ENCODE data around the gene BCAR1.
A peak's percentile ranks its signal among the peaks of the same experiment; 100 is the strongest.

BCAR1 gene

GRCh38 chr16:75267631-75268264 is 16.3 kb upstream of the BCAR1 start:
- no peak for DNase-seq

- DNase-seq: no peak
These were observed 15.6 kb upstream of the BCAR1 start for GRCh38 chr16:75266738-75267630.

DNA sequence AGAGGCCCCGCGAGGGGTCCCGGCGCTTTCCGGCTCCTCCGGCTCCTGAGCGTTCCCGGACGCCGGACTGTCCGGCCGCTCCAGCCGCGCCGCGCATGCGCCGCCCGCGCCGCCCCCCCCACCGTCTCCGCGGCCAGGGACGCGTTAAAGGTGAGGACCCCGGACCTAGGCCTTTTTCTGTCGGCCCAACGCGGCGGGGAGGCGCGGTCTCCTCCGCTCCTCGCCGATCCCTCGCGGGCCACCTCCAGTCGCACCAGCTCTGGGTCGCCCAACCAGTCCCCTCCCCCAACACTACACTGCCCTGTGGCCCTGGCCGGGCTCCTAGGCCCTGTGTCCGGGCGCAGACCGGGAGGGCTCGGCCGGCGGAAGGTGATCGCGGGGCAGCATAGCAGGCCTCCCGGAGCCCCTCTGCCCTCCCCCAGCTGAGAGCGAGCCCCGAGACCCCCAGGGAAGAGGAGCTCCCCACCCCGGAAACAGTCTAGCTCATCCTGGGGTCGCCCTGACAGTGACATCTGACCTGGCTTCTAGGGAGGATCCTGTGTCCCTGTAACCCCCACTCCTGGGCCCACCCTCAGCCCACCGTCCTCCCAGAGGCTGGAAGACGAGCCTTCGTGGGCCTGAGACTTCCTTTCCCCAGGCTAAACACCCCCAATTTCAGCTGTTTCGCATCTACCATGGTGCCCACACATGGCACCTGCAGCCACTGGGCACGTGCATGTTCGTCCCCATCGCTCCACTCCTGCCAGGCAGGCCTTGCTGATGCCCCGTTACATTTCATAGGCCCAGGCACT is 14.7 kb upstream of the BCAR1 start:
- peak; percentile 14 for DNase-seq

GRCh38 chr16:75264999-75265910 is 13.8 kb upstream of the BCAR1 start:
- no peak for DNase-seq

GRCh38 chr16:75264457-75264998 is 13.1 kb upstream of the BCAR1 start:
- no peak for DNase-seq

DNA sequence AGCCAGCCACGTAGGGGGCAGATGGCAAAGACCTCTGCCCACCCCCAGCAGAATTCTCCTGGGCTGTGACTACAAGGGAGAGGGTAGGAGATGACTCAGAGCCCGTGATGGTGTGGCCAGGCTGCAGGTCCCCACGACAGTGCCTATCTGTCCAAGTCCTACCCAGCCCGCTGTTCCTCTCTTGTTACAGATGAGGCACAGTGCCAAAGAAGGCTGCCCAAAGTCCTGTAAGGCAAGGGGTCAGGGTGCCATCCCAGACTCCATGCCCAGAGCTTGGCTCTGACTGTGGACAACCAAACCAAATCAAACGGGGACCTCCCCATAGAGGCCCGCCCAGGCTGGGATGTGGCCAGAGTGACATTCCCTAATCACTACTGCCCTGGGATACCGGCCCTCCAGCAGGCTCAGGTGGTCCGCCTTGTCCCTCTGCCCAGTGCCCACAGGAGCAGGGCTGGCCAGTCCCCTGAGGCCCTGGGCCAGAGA is 12.6 kb upstream of the BCAR1 start:
- no peak for DNase-seq

- no peak for DNase-seq
These were observed 12.0 kb upstream of the BCAR1 start for GRCh38 chr16:75263291-75263962.

DNA sequence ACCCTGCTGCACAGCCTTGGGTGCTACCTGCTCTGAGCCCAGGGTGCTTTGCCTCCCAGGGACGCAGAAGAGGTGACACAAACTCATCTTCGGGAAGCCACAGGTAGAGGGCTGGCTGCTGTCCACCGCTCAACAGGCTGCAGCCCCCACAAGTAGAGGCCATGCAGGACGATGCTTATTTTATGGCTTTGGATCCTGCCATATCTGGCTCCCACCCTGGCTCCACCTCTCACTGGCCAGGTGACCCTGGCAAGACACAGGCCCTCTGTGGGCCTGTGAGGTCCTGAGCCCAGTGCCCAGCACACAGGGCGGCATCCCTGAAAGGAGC is 11.3 kb upstream of the BCAR1 start:
- DNase-seq: no peak

DNA sequence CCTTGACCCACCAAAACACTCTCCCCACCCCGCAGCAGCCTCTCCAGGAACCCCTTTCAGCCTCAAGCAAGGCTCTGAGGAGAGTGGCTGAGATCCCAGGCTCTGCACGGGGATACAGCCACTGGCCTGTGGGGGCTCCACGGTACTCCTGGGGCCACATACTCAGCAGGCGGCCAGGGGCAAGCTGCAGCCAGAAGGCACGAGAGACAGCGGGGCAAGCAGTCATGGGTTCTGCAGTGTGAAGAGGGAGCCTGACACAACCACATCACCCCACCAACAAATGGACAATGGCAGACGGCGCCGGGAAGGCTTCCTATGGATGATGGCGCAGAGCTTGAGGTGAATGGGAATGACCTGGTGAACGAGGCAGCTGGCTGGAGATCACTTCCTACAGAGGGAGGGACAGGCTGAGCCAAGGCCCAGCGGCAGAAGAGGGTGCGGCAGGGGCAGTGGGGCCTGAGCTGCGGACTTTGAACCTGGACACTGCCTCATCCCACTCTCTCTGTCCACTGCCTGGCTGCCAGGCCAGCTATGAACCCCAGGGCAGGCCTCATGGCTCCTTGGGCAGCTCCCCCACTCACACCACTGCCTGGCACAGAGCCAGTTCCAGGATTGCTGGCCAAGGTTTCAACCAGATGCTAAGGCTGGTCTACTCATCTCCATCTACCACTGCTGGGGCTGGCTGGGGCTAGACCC is 10.8 kb upstream of the BCAR1 start:
- DNase-seq: no peak

DNA sequence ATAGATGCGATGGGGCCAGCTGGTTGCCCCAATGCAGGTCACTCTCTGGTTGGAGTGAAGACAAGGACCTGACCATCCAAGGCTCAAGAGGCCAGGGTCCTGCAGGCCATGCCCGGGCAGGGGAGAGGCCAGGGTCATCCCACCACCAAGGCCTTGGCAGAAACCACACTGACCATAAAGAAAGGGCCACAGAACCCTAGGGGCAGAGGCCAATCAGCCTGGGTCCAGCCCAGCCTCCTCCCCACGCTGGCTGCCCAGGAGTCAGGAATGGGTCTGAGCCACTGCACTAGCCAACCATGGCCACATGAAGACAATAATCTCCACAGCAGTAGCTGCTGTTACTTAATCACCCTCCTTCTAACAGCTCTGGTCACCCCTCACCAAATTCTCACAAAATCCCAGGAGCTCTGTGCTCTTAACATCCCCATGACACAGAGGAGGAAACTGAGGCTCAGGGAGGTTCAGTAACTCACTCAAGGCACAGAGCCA is 10.2 kb upstream of the BCAR1 start:
- DNase-seq: no peak

DNA sequence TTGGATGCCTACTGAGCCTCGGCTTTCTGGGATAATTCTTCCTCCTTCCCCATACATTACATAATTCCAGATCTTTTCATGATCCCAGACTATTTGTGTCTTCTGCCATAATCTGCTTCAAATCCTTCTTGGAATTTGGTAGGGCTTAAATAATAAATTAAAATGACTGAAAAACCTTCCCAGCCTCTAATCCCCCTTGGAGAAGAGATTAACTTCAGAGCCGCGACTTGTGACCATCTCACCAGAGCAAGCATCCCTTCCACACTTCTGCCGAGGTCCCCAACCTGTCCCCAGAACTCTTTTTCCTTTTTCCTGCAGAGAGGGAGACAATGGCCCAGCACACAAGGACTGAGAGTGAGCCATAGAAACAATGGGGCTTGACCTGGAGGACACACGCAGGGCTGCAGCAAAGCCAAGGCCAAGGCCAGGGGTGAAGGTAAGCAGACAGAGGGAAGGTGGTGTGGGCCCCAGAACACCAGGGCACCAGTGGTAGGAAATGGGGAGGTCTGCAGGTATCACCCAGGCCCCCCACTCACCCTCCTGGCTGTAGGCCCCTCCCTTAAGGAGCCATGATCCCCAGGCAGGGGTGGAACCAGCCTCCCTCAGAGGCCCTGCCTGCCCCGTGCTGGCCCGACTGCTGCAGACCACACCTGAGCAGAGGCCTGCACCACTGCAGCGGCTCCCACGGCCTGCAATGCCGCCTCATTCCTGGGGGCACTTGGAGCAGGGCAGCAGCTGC is 9.6 kb upstream of the BCAR1 start:
- DNase-seq: no peak

DNA sequence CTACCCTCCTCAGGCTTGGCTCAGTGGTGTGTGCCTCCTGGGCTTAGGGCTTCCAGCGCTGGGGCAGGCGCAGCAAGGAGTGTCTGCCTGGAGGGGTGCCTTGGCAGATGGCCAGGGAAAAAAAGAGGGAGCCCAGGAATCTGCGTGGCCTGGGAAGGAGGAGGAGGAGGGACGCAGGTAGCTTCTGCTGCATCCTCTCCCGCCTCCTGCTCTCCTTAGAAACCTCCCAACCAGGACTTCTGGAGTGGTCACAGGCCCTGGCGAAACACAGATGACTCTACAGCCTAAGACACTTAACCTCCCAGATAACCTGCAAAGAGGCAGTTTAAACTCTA is 7.3 kb upstream of the BCAR1 start:
- no peak for DNase-seq

- DNase-seq: no peak
These were observed 6.7 kb upstream of the BCAR1 start for GRCh38 chr16:75257886-75258806.

DNA sequence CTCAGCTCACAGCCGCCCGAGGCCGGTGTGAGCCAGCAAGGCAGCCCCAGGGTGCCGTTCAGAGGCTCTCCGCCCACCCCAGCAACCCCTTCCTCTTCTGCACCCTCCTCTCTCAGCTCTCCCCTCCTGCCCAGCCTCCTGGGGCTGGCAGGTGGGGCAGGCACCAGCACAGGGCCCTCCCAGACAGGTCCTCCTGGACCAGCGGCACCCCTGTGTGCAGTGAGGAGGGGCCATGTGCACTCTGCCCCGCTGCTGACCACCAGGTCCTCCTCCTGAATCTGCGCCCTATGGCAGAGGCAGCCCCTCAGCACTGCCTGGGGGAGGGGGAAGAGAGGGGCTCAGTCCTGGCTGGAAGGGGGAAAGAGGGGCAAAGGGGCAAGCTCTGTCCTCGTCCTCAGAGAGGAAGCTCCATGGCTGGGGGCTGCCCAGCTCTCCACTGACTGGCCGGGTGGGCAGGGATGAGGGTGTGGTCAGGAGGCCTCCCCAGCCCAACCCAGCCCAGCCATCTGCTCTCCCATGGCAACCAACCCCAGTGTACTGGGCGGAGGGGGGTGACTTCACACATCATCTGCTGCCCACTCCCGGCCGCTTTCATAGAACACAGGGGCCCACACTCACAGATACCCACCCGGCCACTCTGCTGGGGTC is 5.4 kb upstream of the BCAR1 start:
- no peak for DNase-seq

GRCh38 chr16:75256059-75256571 is 4.7 kb upstream of the BCAR1 start:
- DNase-seq: no peak

- no peak for DNase-seq
These were observed 3.0 kb upstream of the BCAR1 start for GRCh38 chr16:75254359-75254837.

GRCh38 chr16:75252946-75253911 is 1.8 kb upstream of the BCAR1 start:
- DNase-seq: no peak

All from activated CD4-positive, alpha-beta T cell treated with anti-CD3 and anti-CD28 coated beads, Interleukin-2, amount 50 U/mL, for 16 hours (primary cell).